ENCODE results near the gene TNFSF4.
"Not testable (repeated sequence)": the region's sequence is repeated elsewhere in the genome, so short reads cannot be mapped to it uniquely, and the experiment has no call there.

Gene TNFSF4

GRCh38 chr1:173206816-173207568, at the start of gene TNFSF4:
Gene TNFSF4 (minus strand): TSS chr1:173207331. CDS start chr1:173207176, 155 bp downstream.
- peak; percentile 20 for DNase-seq

- no peak for DNase-seq
Measured at GRCh38 chr1:173255214-173255813, 48.2 kb upstream of the TNFSF4 start.

- DNase-seq = no peak
Measured at GRCh38 chr1:173253046-173253445, 45.9 kb upstream of the TNFSF4 start.

- no peak for DNase-seq
Measured at GRCh38 chr1:173249349-173249748, 42.2 kb upstream of the TNFSF4 start.

- DNase-seq = no peak
Measured at GRCh38 chr1:173248247-173248940, 41.3 kb upstream of the TNFSF4 start.

- no peak for DNase-seq
Measured at GRCh38 chr1:173245892-173246291, 38.8 kb upstream of the TNFSF4 start.

- no peak for DNase-seq
Measured at GRCh38 chr1:173243300-173243699, 36.2 kb upstream of the TNFSF4 start.

GRCh38 chr1:173241528-173242347, 34.6 kb upstream of the TNFSF4 start:
- DNase-seq = no peak

GRCh38 chr1:173240609-173241008, 33.5 kb upstream of the TNFSF4 start:
- no peak for DNase-seq

- DNase-seq = no peak
Measured at GRCh38 chr1:173239058-173239457, 31.9 kb upstream of the TNFSF4 start.

- DNase-seq = no peak
Measured at GRCh38 chr1:173234899-173235298, 27.8 kb upstream of the TNFSF4 start.

- DNase-seq = not testable (repeated sequence)
Measured at GRCh38 chr1:173234434-173234833, 27.3 kb upstream of the TNFSF4 start.

- not testable (repeated sequence) for DNase-seq
Measured at GRCh38 chr1:173229031-173229430, 21.9 kb upstream of the TNFSF4 start.

- no peak for DNase-seq
Measured at GRCh38 chr1:173224949-173225348, 17.8 kb upstream of the TNFSF4 start.

- no peak for DNase-seq
Measured at GRCh38 chr1:173224280-173224892, 17.3 kb upstream of the TNFSF4 start.

GRCh38 chr1:173223031-173223380, 15.9 kb upstream of the TNFSF4 start:
- DNase-seq = no peak

- DNase-seq = no peak
Measured at GRCh38 chr1:173222149-173223030, 15.3 kb upstream of the TNFSF4 start.

- no peak for DNase-seq
Measured at GRCh38 chr1:173220157-173220556, 13.0 kb upstream of the TNFSF4 start.

GRCh38 chr1:173213665-173214064, 6.5 kb upstream of the TNFSF4 start:
- no peak for DNase-seq

- no peak for DNase-seq
Measured at GRCh38 chr1:173212952-173213491, 5.9 kb upstream of the TNFSF4 start.

- DNase-seq = no peak
Measured at GRCh38 chr1:173210716-173211231, 3.6 kb upstream of the TNFSF4 start.

All from stimulated activated CD4-positive, alpha-beta T cell treated with anti-CD3 and anti-CD28 coated beads, Interleukin-4, amount 100 ng/mL, for 1 hour (primary cell).